GM21576 (cell line): Measurements from ENCODE around the gene TMEM17.
"Not testable (repeated sequence)": the region's sequence is repeated elsewhere in the genome, so short reads cannot be mapped to it uniquely, and the experiment has no call there.

ENCODE experiments used
- ATAC-seq: cut with Tn5 transposase; IDR thresholded peaks from one replicate; pipeline ENCODE4 v1.9.1; 2021; ENCODE audit warnings: mild to moderate bottlenecking, moderate library complexity; ENCODE audit not compliant: unreplicated experiment

The TMEM17 gene, protein sequence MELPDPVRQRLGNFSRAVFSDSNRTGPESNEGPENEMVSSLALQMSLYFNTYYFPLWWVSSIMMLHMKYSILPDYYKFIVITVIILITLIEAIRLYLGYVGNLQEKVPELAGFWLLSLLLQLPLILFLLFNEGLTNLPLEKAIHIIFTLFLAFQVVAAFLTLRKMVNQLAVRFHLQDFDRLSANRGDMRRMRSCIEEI

DNA sequence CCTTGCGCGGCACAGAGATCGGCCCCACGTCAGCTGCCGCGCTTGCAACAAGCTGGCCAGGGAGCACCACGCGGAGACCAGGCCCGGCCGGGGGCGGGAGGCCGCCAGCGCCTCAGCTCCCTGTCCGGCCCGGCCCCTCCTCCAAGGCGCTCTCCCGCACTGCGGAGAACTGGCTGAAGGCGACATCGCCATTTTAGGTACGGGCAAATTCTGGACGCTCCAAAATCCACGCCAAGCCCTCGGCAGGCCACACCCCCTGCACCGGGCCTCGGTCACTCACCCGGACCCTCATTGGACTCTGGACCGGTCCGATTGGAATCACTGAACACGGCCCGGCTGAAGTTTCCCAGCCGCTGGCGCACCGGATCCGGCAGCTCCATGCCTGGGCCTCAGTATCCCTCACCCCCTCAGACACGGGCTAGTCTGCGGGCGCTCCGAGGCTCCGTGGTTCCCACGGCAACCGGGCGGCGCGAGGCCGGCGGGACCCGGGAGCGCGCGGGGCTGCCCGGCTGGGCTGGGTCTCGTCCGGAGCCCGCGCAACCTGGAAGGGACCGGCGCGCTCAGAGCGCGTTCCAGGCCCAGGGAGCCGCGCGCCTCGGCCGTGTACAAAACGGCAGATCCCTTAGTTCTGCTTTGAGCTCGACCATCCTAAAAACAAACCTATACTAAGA, at the start of gene TMEM17:
TSS of gene TMEM17 (minus strand) at position 446 of the 671 bp plus-strand sequence. CDS start at position 380, 66 bp downstream.
- peak; percentile 78 for ATAC-seq

DNA sequence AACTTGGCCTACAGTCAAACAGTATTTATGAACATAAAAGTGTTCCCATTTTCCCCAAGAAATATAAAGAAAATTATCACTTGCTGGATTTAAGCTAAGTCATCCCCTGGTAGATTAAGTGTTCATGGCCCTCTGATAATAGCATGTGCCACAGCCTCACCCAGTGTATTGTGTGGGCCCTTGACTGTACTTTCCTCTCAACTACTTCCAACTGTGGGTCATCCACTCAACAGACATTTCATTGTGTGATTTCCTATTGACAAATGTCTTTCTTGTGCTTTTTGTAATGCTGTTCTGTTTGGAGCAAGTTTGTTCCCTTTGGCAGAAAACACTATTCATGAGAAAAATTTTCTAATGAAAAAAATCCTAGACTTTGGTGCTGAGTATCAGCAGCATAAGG, 48.4 kb upstream of the TMEM17 start:
- ATAC-seq, result no peak

DNA sequence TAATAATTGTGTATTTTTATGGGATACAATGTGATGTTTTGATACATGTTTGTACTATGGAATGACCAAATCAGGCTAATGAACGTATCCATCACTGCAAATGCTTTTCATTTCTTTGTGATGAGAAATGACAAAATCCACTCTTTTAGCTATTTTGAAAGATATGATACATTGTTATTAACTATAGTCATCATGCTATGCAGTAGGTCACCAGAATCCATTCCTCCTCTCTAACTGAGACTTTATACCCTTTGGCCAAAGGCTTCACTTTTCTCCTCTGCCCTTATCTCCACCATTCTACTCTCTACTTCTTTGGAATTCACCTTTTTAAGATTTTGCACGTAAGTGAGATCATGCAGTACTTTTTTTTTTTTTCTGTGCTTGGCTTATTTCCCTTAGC, 44.5 kb upstream of the TMEM17 start:
- ATAC-seq, result no peak

DNA sequence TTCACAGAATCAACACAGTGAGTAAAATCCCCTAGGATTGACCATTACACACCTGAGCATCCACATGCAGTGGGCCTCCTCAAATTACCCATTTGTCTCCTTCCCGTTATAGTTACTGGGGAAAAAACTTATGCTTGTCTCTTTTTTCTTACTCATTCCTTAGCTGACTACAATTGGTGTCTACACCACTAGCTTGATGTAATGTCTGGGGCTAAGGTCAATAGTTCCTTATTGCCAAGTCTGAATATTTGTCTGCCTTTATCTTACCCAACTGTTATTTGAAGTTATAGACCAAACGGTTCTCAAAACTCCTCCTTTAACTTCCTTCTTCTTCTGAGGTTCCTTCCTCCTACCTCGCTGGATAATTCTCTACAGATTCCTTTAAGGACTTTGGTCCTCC, 41.9 kb upstream of the TMEM17 start:
- ATAC-seq, result no peak

DNA sequence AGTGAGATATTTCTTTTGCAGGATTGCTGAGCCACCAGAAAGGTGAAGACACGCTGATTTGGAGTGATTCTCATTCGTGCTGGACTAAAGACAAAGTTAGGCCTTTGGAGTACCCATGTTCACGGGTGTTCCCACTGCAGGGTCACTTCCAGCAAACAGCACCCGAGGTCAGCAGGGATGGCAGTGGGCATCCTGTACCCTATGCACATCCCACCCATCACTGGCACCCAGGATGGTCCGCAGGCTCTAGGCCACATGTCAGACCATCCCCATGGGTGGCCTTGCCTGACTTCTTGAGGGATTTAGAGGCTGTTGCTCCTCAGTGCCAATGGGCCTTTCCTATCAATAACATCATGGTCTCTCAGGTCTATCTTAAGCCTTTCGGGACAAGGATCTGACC, 39.3 kb upstream of the TMEM17 start:
- no peak for ATAC-seq

DNA sequence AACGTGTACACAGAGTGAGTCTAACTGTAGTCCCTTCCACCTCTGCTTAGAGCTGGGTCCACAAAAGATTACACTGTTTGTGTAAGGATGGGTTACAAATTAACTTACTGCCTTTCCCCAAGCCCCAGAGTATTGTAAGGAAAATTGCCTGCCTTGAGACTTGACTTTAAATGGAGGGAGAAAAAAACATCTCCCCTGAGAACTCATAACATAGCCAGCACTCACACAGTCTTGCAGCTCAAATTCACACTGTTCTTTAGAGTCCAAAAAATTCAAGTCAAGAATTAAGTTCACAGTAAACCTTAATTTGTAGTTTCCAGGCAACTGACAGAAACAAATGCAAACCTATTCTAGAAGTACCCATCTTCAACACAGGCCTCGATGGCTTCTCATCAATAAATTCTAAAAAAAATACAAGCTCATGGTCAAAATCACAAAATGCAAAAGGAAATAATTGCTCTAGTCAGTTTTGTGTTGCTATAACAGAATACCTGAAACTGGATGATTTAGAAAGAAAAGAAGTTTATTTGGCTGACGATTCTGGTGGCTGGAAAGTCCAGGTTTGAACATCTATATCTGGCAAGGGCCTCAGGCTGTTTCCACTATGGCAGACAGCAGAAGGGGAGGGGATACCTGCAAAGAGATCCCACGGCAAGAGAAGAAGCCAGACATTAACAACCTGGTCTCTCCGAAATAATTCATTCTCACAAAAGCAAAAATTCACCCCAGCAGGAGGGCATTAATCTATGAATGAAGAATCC, 34.6 kb upstream of the TMEM17 start:
- ATAC-seq, result no peak

DNA sequence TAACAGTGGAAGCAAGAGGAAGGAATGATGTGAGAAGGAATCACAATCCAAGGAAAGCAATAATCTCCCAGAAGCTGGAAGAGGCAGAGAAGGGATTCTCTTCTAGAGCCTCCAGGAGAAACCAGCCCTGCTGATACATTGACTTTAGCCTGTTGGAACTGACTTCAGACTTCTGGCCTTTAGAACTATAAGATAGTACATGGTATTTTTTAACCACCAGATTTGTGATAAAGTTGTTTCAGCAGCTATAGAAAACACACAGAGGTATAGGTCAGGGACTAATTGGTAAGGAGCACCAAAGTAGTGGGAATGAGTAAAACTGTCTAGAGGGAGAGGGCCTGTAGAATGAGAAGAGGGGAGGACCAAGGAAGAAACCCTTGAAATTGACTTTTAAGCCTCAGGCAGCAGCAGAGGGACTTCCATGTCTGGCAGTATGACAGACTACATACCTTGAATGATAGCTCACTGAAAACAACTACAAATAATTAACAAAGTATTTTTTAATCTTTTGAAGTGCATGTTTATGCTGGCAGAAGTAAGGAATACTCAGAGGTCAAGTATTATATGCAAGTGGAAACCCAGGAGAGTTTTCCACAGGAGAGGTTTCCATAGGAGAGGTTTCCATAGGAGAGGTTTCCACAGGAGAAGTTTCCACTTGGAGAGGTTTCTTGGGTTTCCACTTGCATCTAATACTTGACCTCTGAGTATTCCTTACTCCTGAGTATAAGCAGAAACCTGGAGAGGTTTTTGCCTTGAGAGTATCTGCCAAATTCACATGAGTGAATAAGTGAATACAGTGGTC, 33.8 kb upstream of the TMEM17 start:
- ATAC-seq, result no peak

DNA sequence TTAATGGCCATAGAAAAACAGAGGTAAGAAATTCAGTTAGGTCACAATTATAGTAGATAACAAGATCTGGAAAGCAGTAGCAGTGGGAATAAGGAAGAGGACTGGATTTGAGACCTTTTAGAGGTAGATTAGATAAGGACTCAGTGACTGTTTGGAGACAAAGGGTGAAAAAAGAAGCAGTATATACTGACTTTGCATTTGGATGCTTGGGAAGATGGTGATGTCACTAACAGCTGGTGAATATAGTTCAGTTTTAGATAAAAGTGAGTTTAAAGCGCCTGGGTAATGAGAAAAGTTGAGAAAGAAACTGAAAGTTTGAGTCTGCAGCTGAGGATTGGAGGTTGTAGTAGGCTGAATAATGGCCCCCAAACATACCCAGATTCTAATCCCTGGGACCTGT, 32.8 kb upstream of the TMEM17 start:
- ATAC-seq, result no peak

DNA sequence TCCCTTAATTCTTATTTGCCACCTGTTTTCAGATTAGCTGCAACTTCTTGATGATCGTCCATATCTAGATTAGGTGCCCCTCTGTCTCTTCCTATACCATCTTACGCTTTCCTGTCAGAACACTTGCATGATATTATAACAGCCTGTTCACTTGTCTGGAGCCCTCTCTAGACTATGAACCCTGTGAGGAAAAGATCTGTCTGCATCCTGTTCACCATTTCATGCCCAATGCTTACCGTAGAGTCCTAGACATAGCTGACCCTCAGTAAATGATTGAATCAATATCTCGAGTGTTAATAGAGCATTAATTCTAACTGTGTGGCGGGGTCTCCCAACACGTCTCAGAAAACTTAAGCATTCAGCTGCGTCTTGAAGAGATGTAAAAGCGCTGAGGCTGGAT, 31.8 kb upstream of the TMEM17 start:
- no peak for ATAC-seq

DNA sequence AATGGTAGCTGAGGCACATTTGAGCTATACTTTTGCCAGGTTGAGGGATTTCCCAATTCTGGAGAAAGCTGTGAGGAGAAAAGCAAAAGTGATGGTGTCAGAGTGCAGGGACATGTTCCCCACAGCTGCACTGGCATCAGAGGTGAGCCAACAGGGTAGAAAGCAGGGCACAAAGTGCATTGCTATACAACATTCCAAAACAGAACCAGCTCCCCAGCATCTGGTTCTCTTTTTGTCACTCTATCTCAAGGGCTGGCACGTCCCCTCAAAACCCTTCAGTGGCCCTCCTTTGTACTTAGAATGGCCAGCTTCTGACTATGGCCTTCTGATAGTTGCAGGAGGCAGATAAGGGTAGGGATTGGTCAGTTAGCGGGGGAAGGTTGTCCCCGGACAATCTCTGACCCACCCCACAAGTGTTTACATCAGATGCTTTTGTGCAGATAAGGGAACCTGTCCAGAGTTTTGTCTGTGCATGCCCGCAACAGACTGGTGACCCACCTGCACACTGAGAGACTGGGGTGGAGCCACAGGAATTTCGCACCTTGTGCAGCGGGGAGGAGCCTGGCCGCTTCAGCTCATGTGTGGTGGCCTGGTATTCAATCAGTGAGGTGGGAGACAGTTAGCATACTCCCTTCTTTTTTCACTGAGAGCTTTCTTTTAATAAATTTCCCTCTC, 31.0 kb upstream of the TMEM17 start:
- ATAC-seq, result no peak

DNA sequence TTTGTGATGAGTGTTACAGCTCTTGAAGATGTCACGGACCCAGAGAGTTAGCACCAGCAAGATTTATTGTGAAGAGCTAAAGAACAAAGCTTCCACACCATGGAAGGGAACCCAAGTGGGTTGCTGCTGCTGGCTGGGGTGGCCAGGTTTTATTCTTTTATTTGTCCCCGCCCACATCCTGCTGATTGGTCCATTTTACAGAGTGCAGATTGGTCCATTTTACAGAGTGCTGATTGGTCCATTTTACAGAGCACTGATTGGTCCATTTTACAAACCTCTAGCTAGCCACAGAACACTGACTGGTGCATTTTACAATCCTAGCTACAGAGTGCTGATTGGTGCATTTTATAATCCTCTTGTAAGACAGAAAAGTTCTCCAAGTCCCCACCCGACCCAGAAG, 29.5 kb upstream of the TMEM17 start:
- ATAC-seq, result not testable (repeated sequence)

DNA sequence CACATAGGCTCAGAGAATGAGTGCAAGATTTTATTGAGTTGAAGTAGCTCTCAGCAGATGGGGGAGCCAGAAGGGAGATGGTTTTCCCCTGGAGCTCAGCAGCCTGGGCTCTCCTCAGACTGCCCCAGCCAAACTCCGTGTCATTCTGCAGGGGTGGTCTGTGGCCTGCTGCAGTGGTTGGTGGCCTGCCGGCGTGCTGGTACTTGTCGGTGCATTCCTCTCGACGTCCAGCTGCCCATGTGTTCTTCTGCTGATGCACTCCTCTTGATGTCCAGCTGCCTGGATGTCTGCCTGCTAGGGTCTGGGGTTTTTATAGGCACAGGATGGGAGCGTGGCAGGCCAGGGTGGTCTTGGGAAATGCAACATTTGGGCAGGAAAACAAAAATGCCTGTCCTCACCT, 25.6 kb upstream of the TMEM17 start:
- no peak for ATAC-seq

DNA sequence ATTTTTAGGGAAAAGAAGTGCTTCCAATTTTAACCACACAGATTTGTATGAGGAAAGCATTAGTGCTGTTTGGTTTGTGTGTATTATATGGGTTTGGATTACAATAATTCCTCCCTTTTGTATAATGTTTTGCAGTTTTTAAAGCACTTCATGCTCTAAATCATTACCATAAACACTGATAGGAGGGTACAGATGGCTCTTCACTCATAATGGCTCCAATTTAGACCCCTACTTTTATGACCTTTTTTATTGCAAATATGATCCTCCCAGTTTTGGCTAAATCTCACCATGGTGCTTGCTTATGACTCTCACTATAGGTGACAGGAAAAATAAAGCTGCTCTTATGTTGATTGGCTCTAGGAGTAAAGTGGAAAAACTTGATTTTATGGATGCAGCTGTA, 23.8 kb upstream of the TMEM17 start:
- ATAC-seq, result no peak

DNA sequence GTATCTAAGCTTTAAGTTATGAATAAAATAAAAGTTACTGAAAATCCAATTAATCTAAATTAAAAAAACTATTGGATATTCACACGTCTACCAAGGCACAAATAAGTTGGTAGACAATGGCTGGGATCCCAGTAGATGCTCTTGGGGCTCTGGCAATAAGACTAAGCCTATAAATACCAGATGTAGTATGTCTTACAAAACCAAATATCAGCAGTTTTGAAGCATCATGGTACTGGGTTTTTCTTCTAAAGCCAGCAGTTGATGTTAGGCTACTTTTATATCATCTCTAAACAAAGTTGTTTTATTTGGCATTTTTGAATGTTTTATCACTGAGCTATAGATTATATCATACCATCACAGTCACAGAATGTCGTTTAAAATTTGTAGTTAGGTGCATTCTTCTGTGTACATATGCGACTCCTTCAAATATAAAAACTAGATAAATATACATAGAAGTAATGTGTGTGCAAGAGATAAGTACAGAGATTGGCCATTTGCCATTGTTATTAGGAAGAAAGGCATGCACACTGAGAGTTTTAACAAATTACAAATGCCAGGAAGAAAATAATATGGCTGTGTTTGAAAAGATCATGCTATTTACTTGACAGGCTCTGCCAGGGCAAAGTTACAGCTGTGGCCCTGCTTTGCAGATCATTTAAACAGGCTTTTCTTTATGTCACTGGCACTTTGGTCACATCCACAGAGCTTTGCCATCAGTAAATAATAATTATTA, 21.6 kb upstream of the TMEM17 start:
- no peak for ATAC-seq

DNA sequence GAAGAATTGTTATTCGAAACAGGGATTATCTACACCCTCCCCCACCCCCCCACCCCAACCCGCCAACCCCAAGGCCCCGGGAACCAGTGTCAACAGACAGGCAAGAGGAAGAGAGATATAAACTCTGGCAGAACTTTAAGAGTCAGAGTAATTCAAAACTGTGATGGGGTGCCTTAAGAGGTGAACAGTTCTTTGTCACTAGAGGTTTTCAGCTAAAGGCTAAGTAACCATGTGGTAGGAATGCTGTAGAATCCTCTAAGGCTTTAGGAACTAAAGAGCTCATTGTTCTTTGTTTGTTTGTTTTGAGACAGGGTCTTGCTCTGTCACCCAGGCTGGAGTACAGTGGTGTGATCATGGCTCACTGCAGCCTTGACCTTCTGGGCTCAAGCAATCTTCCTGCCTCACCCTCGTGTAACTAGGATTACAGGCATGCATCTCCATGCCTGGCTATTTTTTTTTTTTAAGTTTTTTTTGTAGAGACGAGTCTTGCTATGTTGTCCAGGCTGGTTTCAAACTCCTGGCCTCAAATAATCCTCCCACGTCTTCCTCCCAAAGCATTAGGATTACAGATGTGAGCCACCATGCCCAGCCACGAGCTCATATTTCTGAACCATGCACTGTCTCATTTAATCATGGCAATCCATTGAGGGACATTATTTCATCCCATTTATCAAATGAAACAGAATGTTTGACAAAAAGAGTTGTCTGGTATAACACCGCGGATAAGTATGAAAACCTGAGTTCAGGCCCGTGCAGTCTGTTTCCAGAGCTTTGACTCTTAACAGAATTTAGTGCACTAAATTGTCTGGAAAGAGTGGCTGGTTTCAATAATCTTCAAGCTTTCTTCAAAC, 20.8 kb upstream of the TMEM17 start:
- ATAC-seq, result no peak

DNA sequence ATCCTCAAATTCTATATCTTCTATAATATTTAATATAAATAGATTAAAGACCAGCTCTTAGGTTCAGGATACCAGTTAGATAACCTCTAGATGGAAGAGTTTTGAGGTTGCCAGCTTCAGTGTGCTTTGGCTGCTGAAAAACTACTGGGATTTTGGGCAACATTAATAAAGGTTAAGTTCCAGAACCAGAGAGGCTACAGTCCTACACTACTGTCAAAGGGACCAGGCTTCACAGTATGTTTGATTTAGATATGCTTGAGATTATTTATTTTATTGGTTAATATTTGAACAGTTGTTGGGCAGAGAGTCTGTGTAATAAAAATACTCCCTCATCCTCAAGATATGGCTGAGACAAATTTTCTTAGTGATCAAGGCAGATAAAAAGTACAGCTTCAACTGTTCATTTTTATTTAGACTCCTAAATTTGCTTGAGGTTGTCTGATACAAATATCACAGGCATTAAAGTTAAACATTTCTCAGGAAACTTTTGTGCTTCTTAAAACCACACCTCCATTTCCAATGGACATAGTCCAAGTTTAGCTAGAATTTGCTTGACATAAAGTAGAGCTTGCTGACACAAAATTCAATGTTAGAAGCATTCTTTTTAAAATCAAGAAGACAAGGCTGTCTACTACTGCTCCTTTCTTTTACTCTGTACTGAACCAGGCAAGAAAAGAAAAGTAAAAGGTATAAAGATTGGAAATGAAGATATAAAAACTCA, 19.7 kb upstream of the TMEM17 start:
- ATAC-seq, result no peak

DNA sequence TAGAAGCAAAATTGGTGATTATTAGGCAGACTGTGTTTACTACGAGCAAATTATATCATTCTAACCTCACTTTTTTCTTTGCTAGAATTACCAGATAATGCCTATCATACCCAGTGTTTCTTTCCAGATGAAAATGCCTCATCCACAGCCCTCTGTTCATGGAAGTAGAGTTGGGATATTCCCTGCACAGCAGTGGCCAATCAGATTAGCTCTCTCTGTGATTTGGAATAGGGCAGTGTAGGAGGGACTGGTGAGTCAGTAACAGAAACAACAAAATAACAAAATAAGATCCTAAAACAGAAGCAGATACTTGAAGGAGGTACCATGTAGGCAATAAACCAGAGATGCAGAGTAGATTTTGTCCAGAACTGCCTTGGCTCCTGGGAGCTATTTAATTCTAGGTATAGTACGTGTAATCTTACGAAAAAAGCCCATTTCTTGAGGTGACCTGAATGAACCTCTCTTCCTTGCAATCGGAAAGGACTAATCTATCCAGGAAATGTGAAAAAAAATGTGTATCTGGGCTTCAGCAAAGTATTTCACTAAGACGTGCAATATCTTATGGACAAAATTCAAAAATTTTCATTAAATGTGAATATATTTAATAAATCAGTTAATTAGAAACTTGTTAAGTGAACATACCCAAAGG, 18.4 kb upstream of the TMEM17 start:
- no peak for ATAC-seq

DNA sequence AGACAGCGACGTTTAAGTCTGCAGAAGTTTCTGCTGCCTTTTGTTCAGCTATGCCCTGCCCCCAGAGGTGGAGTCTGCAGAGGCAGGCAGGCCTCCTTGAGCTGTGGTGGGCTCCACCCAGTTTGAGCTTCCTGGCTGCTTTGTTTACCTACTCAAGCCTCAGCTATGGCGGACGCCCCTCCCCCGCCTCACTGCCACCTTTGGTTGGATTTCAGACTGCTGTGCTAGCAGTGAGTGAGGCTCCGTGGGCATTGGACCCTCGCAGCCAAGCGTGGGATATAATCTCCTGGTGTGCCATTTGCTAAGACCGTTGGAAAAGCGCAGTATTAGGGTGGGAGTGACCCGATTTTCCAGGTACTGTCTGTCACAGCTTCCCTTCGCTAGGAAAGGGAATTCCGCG, 15.1 kb upstream of the TMEM17 start:
- ATAC-seq, result not testable (repeated sequence)
